ENCODE data around the gene NANOS2. TPM values are rescaled to one million over a fixed set of nuclear protein-coding genes. Genes with fewer than 3 reads are reported as not detected.

The NANOS2 gene
- total and polyA plus RNA-seq, 2 experiments from 2014 or later = not detected

DNA sequence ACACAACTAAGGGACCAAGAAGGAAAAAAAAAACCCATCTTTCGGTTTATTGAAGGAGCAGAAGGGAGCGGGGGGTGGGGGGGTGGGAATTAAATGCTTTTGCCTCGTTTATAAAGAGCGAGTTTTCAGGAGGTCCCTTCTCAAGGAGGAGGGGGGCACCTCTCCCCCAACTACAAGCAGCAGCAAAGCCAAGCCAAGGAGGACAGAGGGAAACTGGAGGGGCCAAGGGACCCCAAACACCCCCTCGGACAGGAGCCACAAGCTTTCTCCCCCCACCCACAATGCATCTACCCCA is 31.0 kb downstream of the NANOS2 start:
- Histone ChIP-seq H3K27ac (no peak overlapping the region), H3K9me3 (ENCODE audit: low read depth) (no peaks in the 10 kb centered on the region), H3F3A (ENCODE audit: insufficient read depth) (peaks cover 5% of the 10 kb centered on the region), H3K4me2 (ENCODE audit: unreplicated experiment) (peak overlapping the region; percentile 56), H3K9me2 (ENCODE audit: insufficient read depth) (no peaks in the 10 kb centered on the region), H3K4me1 (ENCODE audit: insufficient read depth) (peaks cover 4% of the 10 kb centered on the region), H3K9ac (peak overlapping the region; percentile 18; the same call in 1 of the 2 replicates), H3K4me3 (peak overlapping the region; percentile 29; the same call in 1 of the 2 replicates), H2AFZ (no peak overlapping the region), H4K20me1 (ENCODE audit: insufficient read depth) (no peaks in the 10 kb centered on the region), H3K36me3 (ENCODE audit: low read depth) (no peaks in the 10 kb centered on the region), H3K79me2 (ENCODE audit: insufficient read depth) (peaks cover 21% of the 10 kb centered on the region), H3K27me3 (replicated peaks; ENCODE audit: insufficient read depth) (no peaks in the 10 kb centered on the region)
- in situ Hi-C loops (cut with MboI) = no loop called here
- TF ChIP-seq EZH2 (IDR thresholded peaks at IDR 0.05; ENCODE audit: insufficient read depth, poor library complexity, severe bottlenecking) (no peak), EZH2phosphoT487 (IDR thresholded peaks at IDR 0.05; ENCODE audit: insufficient read depth, low read depth) (no peak)
- 0 to 8% methylated on average over 1 to 5 of the region's 5 CpGs for WGBS, 2 experiments (ENCODE audit: low coverage in 1 of 2, low lambda C conversion rate in 2 of 2, missing lambda C conversion rate in 2 of 2)
- no peak for DNase-seq

DNA sequence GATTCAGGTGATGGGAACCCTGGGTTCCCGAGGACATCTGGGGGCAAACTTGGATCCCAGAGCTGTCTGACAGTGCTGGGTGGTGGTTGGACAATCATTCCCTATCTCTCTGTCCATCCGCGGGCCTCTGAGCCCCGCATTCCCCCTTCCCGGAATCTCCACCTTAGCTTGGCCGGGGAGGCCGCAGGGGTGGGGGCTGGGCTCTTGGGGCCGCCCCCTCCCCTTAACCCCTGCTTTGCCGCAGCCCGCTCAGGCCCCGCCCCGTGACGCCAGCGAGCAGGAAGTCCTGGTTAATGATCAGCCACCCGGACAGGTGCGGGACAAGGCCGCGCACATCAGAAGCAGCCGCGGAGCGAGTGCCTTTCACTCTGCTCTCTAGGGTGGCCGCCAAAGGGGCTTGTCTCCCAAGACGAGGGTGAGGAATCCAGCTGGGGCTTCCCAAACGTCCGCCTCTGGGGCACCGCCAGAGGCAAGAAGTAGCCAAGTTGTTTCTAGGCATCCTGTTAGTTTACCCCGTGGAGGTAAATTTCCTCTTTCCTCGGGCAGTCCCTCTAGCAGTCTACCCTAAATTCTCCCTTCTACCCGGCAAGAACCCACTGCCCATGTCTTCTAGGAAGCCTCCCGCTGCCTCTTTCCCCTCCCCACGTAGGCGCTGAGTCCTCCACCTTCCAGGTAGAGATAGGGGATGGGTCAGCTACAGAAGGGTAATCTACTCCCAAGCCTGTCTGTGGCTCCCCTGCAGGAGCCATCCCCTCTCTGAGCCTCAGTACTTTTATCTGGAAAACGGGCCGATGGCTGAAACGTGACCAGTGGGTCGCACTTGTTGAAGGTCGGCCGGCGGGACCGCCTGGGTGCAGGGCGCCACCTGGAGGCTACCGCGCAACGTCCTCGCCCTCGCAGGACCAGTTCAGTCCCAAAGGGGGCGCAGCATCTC is 31.7 kb downstream of the NANOS2 start:
- no peaks in the 10 kb centered on the region for H4K20me1 ChIP-seq (ENCODE audit: insufficient read depth)
- H3K36me3 ChIP-seq (ENCODE audit: low read depth) = no peaks in the 10 kb centered on the region
- H3K9ac ChIP-seq = no peak overlapping the region
- no peaks in the 10 kb centered on the region for H3K9me3 ChIP-seq (ENCODE audit: low read depth)
- H3K4me1 ChIP-seq (ENCODE audit: insufficient read depth) = peaks cover 4% of the 10 kb centered on the region
- no peak overlapping the region for H3K27ac ChIP-seq
- WGBS, 2 experiments (ENCODE audit: low coverage in 1 of 2, low lambda C conversion rate in 2 of 2, missing lambda C conversion rate in 2 of 2) = 17 to 18% methylated on average over 33 to 47 of the region's 47 CpGs
- peak overlapping the region; percentile 65 for H3K4me2 ChIP-seq (ENCODE audit: unreplicated experiment)
- peaks cover 4% of the 10 kb centered on the region for H3F3A ChIP-seq (ENCODE audit: insufficient read depth)
- DNase-seq = peak; percentile 95
- no peaks in the 10 kb centered on the region for H3K27me3 ChIP-seq (replicated peaks; ENCODE audit: insufficient read depth)
- peaks cover 21% of the 10 kb centered on the region for H3K79me2 ChIP-seq (ENCODE audit: insufficient read depth)
- in situ Hi-C loops (cut with MboI) = no loop called here
- peak overlapping the region; percentile 46 for H3K4me3 ChIP-seq
- no peaks in the 10 kb centered on the region for H3K9me2 ChIP-seq (ENCODE audit: insufficient read depth)
- TF ChIP-seq EZH2 (IDR thresholded peaks at IDR 0.05; ENCODE audit: insufficient read depth, poor library complexity, severe bottlenecking) (no peak), EZH2phosphoT487 (IDR thresholded peaks at IDR 0.05; ENCODE audit: insufficient read depth, low read depth) (no peak)
- H2AFZ ChIP-seq = no peak overlapping the region

DNA sequence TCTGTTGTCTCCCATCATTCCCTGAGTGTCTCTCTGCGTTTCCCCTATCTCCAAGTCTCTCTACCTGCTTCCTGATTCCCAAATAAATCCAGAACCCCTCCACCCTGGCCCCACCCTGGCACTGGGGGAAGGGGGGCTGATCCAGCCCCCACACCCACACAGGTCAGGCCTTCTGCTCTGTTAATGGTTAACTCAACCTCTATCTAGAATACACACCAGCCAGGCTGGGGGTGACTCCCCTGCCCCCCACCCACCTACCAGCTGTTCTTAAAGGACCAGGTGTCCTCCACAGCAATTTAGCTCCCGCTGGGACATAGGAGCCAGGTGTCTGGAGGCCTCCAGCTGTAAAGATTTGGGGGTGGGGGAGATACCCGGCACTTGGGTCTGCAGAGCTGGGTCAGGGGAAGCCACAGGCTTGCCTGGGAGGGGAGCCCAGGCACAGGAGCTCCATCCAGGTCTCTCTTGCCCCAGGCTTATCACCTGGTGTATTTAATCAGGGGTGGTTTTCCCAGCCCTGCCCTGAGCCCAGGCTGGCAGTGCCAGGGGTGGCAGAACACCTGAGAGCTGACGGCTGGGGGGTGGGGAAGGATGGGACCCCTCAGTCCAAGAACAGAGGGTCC is 32.6 kb downstream of the NANOS2 start:
- no peak overlapping the region for H3K4me3 ChIP-seq
- H3K9me2 ChIP-seq (ENCODE audit: insufficient read depth) = no peaks in the 10 kb centered on the region
- no peaks in the 10 kb centered on the region; the same call in 1 of the 2 replicates for H3F3A ChIP-seq (ENCODE audit: insufficient read depth)
- DNase-seq = no peak
- no peaks in the 10 kb centered on the region; the same call in 1 of the 2 replicates for H3K4me1 ChIP-seq (ENCODE audit: insufficient read depth)
- H3K27me3 ChIP-seq (replicated peaks; ENCODE audit: insufficient read depth) = no peaks in the 10 kb centered on the region
- TF ChIP-seq EZH2 (IDR thresholded peaks at IDR 0.05; ENCODE audit: insufficient read depth, poor library complexity, severe bottlenecking) (no peak), EZH2phosphoT487 (IDR thresholded peaks at IDR 0.05; ENCODE audit: insufficient read depth, low read depth) (no peak)
- H3K9ac ChIP-seq = no peak overlapping the region
- no peaks in the 10 kb centered on the region for H3K36me3 ChIP-seq (ENCODE audit: low read depth)
- in situ Hi-C loops (cut with MboI) = no loop called here
- H2AFZ ChIP-seq = no peak overlapping the region
- H3K4me2 ChIP-seq (ENCODE audit: unreplicated experiment) = no peak overlapping the region
- peaks cover 21% of the 10 kb centered on the region for H3K79me2 ChIP-seq (ENCODE audit: insufficient read depth)
- WGBS, 2 experiments (ENCODE audit: low coverage in 1 of 2, low lambda C conversion rate in 2 of 2, missing lambda C conversion rate in 2 of 2) = 79 to 83% methylated on average over 4 of the region's 4 CpGs
- no peak overlapping the region for H3K27ac ChIP-seq
- no peaks in the 10 kb centered on the region for H4K20me1 ChIP-seq (ENCODE audit: insufficient read depth)
- no peaks in the 10 kb centered on the region for H3K9me3 ChIP-seq (ENCODE audit: low read depth)

DNA sequence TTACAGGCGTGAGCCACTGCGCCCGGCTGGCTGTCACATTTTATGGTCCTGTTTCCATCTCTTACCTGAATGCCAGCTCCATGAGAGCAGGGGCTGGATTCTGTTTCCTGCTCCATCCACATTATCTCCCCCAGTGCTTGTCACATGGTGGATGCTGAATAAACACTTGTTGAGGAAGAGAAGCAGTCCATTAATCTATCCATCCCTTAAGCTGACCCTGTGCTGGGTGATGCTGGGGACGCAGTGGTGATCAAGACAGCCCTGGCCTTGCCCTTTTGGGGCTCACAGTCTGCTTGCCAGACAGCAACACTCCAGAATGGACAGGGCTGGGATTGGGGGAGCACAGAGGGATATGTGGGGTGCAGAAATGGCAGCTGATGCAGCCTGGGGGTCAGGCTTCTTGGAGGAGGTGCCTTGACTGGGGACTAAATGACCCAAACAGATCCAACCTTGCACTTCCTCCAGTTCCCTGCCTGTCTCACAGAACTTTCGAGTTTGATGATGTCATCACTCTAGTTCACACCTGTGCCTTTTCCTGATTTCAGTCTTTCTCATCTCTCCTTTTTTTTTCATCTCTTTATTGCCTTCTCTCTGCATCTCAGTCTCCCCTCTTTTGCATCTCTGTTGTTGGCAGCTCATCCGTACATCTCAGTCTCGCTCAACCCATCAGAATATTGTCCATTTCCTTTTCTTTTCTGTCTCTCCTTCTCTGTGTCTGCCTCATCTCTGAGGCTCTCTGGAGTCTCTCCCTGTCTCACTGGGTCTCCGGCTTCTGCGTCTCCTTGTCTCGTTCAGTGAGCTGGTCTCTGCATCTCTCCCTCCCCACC is 33.3 kb downstream of the NANOS2 start:
- Histone ChIP-seq H3K79me2 (ENCODE audit: insufficient read depth) (peaks cover 21% of the 10 kb centered on the region), H3K27me3 (replicated peaks; ENCODE audit: insufficient read depth) (no peaks in the 10 kb centered on the region), H3K9me3 (ENCODE audit: low read depth) (no peaks in the 10 kb centered on the region), H3K4me2 (ENCODE audit: unreplicated experiment) (no peak overlapping the region), H3F3A (ENCODE audit: insufficient read depth) (no peaks in the 10 kb centered on the region; the same call in 1 of the 2 replicates), H3K27ac (no peak overlapping the region), H2AFZ (no peak overlapping the region), H3K9me2 (ENCODE audit: insufficient read depth) (no peaks in the 10 kb centered on the region), H3K36me3 (ENCODE audit: low read depth) (no peaks in the 10 kb centered on the region), H3K4me1 (ENCODE audit: insufficient read depth) (no peaks in the 10 kb centered on the region; the same call in 1 of the 2 replicates), H3K4me3 (no peak overlapping the region), H4K20me1 (ENCODE audit: insufficient read depth) (no peaks in the 10 kb centered on the region), H3K9ac (no peak overlapping the region)
- in situ Hi-C loops (cut with MboI) = no loop called here
- TF ChIP-seq EZH2 (IDR thresholded peaks at IDR 0.05; ENCODE audit: insufficient read depth, poor library complexity, severe bottlenecking) (no peak), EZH2phosphoT487 (IDR thresholded peaks at IDR 0.05; ENCODE audit: insufficient read depth, low read depth) (no peak)
- 78 to 83% methylated on average over 10 of the region's 10 CpGs for WGBS, 2 experiments (ENCODE audit: low coverage in 1 of 2, low lambda C conversion rate in 2 of 2, missing lambda C conversion rate in 2 of 2)
- DNase-seq = no peak
